ENCODE data around the gene NNMT.

Gene NNMT

DNA sequence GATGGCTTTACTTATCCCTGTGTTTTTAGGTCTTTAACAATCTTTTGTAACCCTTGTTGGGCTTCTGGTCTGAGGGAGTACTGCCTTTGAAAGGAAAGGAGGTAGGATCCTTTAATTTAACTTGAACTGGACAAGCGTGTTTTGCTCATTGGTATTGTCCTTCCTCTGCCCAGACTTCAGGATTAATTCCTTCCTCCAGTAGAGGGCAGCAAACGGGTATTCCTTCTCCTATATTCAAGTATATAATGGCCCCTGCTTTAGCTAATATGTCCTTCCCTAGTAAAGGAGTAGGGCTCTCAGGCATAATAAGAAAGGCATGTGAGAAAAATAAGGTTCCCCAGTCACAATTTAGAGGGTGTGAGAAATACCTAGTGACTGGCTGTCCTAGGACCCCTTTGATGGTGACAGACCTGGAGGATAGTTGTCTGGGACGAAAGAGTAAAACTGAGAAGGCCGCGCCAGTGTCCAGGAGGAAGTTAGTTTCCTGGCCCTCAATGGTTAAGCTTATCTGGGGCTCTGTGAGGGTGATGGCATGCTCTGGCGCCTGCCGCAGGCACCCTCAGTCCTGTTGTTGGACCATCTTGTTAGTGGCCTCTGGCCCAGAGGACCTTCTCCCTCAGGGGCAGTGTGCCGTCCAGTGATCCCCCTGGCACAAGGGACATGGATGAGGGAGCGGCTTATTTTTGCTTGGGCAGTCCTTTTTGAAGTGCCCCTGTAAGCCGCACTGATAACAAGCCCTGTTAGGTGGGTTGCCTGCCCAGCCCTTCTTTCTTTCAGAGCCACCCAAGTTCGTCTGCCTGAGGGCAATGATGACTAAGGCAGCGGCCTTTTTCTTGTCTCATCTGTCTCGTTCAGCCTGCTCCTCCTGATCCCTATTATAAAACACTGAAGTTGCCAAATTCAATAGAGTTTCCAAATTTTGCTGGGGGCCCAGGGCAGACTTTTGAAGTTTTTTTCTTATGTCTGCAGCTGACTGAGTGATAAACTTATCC, 52.3 kb downstream of the NNMT start:
- peak; percentile 80 for ATAC-seq (ENCODE audit: low read depth)
- no peaks in the 10 kb centered on the region for H3K9me3 ChIP-seq (ENCODE audit: severe bottlenecking)
- H3K4me3 ChIP-seq (ENCODE audit: severe bottlenecking), result no peak overlapping the region
- H3K27me3 ChIP-seq (ENCODE audit: insufficient read depth, poor library complexity, severe bottlenecking), result no peaks in the 10 kb centered on the region
- H3K36me3 ChIP-seq (ENCODE audit: low read depth), result no peaks in the 10 kb centered on the region
- TF ChIP-seq, protein P1, sequence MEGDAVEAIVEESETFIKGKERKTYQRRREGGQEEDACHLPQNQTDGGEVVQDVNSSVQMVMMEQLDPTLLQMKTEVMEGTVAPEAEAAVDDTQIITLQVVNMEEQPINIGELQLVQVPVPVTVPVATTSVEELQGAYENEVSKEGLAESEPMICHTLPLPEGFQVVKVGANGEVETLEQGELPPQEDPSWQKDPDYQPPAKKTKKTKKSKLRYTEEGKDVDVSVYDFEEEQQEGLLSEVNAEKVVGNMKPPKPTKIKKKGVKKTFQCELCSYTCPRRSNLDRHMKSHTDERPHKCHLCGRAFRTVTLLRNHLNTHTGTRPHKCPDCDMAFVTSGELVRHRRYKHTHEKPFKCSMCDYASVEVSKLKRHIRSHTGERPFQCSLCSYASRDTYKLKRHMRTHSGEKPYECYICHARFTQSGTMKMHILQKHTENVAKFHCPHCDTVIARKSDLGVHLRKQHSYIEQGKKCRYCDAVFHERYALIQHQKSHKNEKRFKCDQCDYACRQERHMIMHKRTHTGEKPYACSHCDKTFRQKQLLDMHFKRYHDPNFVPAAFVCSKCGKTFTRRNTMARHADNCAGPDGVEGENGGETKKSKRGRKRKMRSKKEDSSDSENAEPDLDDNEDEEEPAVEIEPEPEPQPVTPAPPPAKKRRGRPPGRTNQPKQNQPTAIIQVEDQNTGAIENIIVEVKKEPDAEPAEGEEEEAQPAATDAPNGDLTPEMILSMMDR (IDR thresholded peaks at IDR 0.05; ENCODE audit: poor library complexity, severe bottlenecking), result peak; percentile 72
- H3K4me1 ChIP-seq (ENCODE audit: insufficient read depth, poor library complexity, severe bottlenecking), result peaks cover 24% of the 10 kb centered on the region
- DNase-seq (ENCODE audit: low spot score), result no peak
- no peak overlapping the region for H3K27ac ChIP-seq (ENCODE audit: poor library complexity, severe bottlenecking)

DNA sequence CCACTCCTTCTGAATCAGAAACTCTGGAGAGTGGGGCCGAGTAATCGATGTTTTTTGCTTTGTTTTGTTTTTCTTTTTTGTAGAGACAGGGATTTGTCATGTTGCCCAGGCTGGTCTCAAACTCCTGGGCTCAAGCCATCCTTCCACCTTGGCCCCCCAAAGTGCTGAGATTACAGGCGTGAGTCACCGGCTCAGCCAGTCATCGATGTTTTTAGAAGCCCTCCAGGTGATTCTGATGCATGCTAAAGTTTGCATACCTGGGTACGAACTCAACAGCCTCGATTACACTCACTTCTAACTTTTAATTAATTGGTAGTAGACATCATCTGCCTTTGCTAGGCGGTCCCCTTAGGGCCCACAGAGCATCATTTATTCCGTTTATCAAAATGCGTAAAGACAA, 53.8 kb downstream of the NNMT start:
- TF ChIP-seq, protein P1 (IDR thresholded peaks at IDR 0.05; ENCODE audit: poor library complexity, severe bottlenecking), result no peak
- Histone ChIP-seq H3K36me3 (ENCODE audit: low read depth) (no peaks in the 10 kb centered on the region), H3K4me1 (ENCODE audit: insufficient read depth, poor library complexity, severe bottlenecking) (peaks cover 31% of the 10 kb centered on the region), H3K9me3 (ENCODE audit: severe bottlenecking) (no peaks in the 10 kb centered on the region), H3K27me3 (ENCODE audit: insufficient read depth, poor library complexity, severe bottlenecking) (no peaks in the 10 kb centered on the region), H3K4me3 (ENCODE audit: severe bottlenecking) (no peak overlapping the region), H3K27ac (ENCODE audit: poor library complexity, severe bottlenecking) (no peak overlapping the region)
- ATAC-seq (ENCODE audit: low read depth), result no peak
- no peak for DNase-seq (ENCODE audit: low spot score)

DNA sequence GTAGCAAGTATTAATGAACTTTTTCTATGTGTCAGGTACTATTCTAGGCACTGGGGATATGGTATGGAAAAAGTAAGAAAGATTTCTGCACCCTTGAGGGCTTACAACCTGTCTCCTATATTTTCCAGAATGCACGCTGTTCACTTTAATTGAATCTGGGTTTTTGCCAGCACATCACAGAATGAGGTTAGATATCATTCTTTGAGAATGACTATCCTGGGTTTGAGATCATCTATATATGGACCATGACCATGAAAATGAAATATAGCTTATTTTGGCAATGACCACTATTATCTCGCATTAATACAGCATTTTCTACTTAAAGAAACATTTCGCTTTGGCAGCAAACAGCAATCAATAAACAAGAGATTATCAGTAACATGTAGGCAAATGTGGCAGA, 57.2 kb downstream of the NNMT start:
- no peaks in the 10 kb centered on the region for H3K27me3 ChIP-seq (ENCODE audit: insufficient read depth, poor library complexity, severe bottlenecking)
- peaks cover 31% of the 10 kb centered on the region for H3K4me1 ChIP-seq (ENCODE audit: insufficient read depth, poor library complexity, severe bottlenecking)
- H3K27ac ChIP-seq (ENCODE audit: poor library complexity, severe bottlenecking), result peak overlapping the region; percentile 5
- no peaks in the 10 kb centered on the region for H3K9me3 ChIP-seq (ENCODE audit: severe bottlenecking)
- H3K4me3 ChIP-seq (ENCODE audit: severe bottlenecking), result no peak overlapping the region
- TF ChIP-seq, protein P1 (IDR thresholded peaks at IDR 0.05; ENCODE audit: poor library complexity, severe bottlenecking), result no peak
- ATAC-seq (ENCODE audit: low read depth), result no peak
- no peaks in the 10 kb centered on the region for H3K36me3 ChIP-seq (ENCODE audit: low read depth)
- DNase-seq (ENCODE audit: low spot score), result no peak

DNA sequence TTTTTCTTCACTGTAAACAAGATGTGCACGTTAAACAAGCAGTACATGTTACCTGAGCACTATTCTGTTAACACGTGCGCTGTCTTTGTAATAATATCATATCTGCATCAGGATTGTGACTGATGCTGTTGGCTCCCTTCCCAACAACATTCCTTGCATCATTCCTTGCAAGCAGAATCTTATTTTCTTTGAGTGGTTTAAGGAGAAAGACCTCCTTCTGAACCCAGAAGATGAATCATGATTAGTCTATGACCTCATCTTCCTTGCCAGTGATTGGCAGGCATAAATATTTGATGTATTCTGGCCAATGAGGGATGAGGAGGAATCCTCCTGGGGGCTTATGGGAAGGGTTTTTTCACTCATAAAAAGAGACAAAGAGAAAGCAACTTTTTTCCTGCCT, 57.9 kb downstream of the NNMT start:
- peaks cover 30% of the 10 kb centered on the region for H3K4me1 ChIP-seq (ENCODE audit: insufficient read depth, poor library complexity, severe bottlenecking)
- H3K27ac ChIP-seq (ENCODE audit: poor library complexity, severe bottlenecking), result peak overlapping the region; percentile 5
- ATAC-seq (ENCODE audit: low read depth), result peak; percentile 93
- TF ChIP-seq, protein P1 (IDR thresholded peaks at IDR 0.05; ENCODE audit: poor library complexity, severe bottlenecking), result no peak
- no peaks in the 10 kb centered on the region for H3K36me3 ChIP-seq (ENCODE audit: low read depth)
- H3K27me3 ChIP-seq (ENCODE audit: insufficient read depth, poor library complexity, severe bottlenecking), result no peaks in the 10 kb centered on the region
- no peak overlapping the region for H3K4me3 ChIP-seq (ENCODE audit: severe bottlenecking)
- no peaks in the 10 kb centered on the region for H3K9me3 ChIP-seq (ENCODE audit: severe bottlenecking)
- DNase-seq (ENCODE audit: low spot score), result peak; percentile 73

DNA sequence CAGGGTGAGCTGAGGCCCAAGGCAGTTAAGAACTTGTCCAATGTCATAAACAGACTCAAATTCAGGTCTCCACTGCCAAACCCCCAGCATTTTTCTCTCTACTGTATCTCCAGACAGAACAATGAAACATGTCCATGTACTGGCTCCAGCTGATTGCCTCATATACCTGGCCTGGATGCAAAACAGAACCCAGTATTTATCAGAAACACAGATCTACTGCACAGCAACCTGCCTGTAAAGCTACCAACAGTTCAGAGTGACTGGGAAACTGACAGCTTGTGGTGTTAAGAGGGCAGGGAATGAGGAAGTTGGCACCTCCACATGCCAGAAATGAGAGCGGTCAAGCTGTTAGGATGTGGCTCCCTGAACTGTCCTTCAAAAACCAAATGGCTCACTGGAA, 62.5 kb downstream of the NNMT start:
- peak overlapping the region; percentile 1 for H3K27ac ChIP-seq (ENCODE audit: poor library complexity, severe bottlenecking)
- ATAC-seq (ENCODE audit: low read depth) (no peak), DNase-seq (ENCODE audit: low spot score) (no peak)
- TF ChIP-seq, protein P1 (IDR thresholded peaks at IDR 0.05; ENCODE audit: poor library complexity, severe bottlenecking), result no peak
- no peaks in the 10 kb centered on the region for H3K36me3 ChIP-seq (ENCODE audit: low read depth)
- no peaks in the 10 kb centered on the region for H3K27me3 ChIP-seq (ENCODE audit: insufficient read depth, poor library complexity, severe bottlenecking)
- H3K9me3 ChIP-seq (ENCODE audit: severe bottlenecking), result no peaks in the 10 kb centered on the region
- peaks cover 17% of the 10 kb centered on the region for H3K4me1 ChIP-seq (ENCODE audit: insufficient read depth, poor library complexity, severe bottlenecking)
- H3K4me3 ChIP-seq (ENCODE audit: severe bottlenecking), result no peak overlapping the region

All from RWPE2 (cell line).